Stimulated activated naive CD4-positive, alpha-beta T cell treated with Interleukin-2 at 50 U/mL for 16 hours (primary cell): ENCODE data around the gene HAL.

ENCODE experiments used
- DNase-seq: peaks from one replicate; lab custom pipeline; 2025; lab: John Stamatoyannopoulos, UW

The HAL gene

GRCh38 chr12:96007729-96008128 is 11.6 kb upstream of the HAL start:
- DNase-seq: no peak

GRCh38 chr12:96006727-96007126 is 10.6 kb upstream of the HAL start:
- no peak for DNase-seq

- no peak for DNase-seq
These were observed 4.7 kb upstream of the HAL start for GRCh38 chr12:96000858-96001257.

DNA sequence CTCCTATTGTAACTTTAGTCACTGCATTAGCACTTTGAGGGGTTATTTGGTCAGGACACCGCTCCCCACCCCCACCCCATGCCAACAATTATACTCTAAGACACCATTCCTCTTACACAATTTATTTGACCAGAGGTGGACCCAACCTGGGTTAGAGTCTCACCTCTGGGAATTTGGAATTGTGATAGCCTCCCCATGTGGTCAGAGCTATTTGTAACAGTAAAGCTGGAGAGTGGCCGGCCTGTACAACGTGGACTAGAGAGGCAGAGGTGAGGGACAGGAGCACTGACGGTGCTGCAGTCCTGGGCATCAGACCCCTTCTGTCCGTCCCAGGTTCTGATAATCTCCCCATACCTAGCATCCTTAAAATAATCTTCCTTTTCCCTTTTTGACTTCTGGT is 3.3 kb upstream of the HAL start:
- no peak for DNase-seq

DNA sequence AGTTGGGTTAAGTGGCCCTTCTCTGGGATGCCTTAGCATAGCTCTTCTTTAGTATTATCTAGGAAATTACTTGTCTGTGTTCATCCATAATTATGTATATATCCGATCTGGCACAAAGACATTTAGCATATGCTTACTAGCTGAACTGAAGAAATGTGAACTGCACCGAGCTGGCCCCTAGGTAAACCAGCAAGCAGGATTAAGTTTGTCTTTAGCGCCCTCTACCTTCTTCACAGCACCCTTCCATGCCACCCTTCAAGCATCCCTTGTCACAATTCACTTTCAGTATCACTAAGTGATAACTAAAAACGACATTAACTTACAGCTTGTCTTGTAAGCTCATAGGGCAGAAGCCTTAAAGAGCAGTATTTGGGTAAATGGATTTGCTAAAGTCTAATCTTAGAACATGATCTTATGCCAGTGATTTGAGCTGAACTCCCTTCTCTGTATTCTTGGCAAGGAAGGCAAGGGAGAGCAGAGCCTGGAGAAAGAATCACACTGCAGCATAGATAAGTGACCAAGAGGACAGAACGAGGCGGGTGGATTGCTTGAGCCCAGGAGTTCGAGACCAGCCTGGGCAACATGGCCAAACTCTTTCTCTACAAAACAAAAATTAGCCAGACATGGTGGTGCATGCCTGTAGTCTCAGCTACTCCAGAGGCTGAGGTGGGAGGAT is 2.6 kb upstream of the HAL start:
- DNase-seq: peak; percentile 4

GRCh38 chr12:95997911-95998510 is 1.9 kb upstream of the HAL start:
- DNase-seq: no peak

DNA sequence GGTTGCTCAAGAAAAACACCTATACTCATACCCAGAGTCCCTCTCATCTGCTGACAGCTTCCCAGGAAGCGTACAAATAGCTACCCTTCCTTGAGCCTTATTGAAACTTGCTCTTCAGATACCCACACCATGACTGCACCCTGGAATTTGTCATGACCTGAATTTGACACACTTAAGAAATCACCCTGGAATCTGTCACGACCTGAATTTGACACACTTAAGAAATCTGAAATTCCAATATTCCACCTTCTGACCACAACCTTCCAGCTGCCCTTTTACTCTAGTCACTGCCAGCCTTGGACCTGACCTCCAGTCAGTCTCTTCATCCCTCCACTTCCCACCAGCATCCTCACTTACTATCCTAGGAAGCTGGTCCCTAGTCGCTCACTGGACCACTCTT is 1.1 kb upstream of the HAL start:
- no peak for DNase-seq

DNA sequence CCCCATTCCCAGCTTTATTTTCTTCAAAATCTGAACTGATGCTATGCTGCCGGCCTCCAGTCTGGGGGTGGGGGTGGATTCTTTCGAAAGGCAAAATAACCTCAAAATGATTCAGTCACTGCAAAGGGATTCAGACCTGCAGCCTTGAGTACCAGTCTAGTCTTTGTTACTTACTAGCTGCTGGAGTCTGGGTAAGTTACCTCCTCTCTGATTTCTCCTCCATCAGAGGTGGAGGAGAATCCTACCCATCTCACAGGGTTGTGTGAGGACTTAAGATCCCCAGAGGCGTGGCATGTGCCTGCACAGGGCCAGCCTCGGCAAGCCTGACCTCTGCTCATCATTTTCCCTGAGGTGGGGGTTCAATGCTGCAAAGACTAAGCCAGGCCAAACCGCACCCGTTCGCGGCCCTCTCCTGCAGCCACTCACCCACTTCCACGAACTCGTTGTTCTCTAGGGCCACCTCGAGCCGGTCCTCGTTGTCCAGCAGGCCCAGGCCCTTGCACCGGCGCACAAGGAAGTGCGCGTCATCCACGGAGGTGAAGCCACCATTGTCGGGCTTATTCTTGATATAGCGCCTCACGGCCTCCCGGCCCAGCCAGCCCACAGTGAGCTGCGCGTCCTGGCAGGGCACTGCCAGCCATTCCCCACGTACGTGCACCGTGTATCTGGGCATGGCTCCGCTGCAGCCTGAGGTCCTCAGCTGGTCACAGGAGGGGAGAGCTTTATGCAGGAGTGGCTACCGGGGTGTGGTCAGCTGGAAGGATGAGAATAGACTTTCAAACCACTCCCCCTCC is 709 bp downstream of the HAL start:
- DNase-seq: no peak

- DNase-seq: no peak
These were observed 1.7 kb downstream of the HAL start for GRCh38 chr12:95994476-95994875.

GRCh38 chr12:95993907-95994306 is 2.2 kb downstream of the HAL start:
- DNase-seq: no peak

GRCh38 chr12:95990136-95990535 is 6.0 kb downstream of the HAL start:
- no peak for DNase-seq

DNA sequence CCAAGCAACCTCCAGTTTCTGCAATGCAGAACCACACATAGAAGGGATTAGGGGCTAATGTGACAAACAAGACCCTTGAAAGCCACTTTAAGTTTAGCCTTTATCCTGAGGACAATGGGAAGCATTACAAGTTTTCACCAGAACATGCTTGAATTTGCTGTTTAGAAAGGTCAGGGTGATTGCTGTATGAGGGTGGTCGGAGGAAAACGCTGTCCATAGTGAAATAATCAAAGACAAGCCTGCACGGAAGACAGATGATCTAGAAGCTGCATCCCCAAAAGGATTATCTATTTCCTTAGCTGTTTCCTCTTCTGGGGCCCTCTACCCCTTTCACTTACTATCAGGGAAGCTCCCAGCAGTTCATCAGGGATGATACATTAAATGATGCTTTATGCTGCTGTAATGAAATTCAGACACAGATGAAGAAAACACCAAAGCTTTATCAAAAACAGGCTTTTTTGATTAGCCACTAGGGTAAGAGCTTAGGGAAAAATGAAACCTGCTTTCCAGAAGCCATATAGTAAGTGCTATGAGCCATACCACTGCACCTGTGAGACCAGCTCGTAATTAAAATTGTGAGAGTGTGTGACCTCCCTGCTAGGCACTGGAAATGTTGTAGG is 6.5 kb downstream of the HAL start:
- DNase-seq: no peak

DNA sequence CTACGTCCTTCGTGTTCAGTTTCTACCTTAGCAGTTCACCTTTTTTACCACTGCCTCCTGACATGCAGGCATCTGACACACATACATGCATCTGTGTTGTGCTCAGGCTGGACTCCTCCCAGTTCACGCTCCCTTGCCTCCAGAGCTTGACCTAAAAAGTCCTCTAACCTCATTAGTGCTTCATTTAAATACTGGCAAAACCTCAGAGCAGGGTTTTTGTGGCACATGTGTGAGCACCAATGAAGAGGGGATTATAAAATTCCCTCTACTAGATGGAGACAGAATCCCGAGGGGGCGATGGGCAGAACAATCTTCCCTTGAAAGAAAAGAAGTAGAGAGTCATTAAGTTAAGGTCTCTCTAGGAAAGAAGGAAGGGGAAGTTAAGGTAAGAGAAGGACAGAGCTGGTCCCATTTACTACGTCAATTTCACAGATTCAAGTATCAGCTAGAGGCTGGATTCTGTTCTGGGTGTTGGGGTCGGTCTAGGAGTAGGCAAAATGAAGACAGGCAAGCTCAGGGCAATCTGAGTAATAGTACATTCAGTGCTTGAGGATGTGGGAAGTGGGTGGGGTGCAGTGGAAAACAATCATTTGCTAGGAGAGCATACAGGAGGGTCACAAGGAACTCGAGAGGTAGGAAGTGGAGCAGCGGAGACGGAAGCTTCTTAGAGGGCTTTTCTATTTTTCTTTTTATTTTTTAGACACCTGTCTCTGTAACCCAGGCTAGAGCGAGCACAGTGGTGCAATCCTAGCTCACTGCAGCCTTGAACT is 7.5 kb downstream of the HAL start:
- no peak for DNase-seq

- no peak for DNase-seq
These were observed 9.2 kb downstream of the HAL start for GRCh38 chr12:95986635-95987570.

GRCh38 chr12:95984682-95985081 is 11.5 kb downstream of the HAL start:
- no peak for DNase-seq

DNA sequence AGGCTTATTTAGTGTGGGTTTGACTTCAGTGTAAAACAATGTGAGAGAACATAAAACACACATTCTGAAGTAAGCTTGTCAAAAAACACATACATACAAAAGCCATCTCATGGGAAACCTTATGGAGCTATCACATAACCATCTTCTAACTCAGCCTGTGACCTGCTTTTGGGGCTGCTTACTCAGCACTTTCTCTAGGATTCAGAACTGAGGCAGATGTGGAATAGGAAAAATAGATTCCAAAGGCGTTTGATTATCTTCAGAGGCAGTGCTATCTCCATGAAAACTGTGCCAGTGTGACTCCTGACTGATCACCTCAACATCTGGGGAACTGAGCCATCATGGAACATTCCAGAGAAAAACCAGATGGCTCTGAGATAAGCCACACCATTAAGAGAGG is 13.5 kb downstream of the HAL start:
- DNase-seq: no peak

- DNase-seq: no peak
These were observed 15.7 kb downstream of the HAL start for GRCh38 chr12:95980437-95980836.

DNA sequence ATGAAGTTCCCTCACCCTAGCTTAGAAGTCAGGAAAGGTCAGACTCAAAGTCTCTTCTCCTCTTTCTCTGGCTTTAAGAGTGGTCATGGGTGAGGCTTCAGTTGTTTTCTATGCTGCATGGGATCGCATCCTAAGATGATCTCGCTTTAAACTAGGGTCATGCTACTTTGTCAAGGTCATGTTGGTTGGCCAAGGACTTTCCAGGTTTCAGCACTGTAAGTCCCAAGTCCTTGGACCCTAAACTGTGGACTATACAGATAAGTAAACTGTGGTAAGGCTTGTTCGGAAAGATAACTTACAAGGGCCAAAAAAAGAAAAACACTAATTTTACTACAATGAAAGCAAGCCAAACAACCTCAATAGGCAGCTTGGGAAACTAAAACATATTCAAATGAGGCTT is 17.4 kb downstream of the HAL start:
- DNase-seq: no peak

DNA sequence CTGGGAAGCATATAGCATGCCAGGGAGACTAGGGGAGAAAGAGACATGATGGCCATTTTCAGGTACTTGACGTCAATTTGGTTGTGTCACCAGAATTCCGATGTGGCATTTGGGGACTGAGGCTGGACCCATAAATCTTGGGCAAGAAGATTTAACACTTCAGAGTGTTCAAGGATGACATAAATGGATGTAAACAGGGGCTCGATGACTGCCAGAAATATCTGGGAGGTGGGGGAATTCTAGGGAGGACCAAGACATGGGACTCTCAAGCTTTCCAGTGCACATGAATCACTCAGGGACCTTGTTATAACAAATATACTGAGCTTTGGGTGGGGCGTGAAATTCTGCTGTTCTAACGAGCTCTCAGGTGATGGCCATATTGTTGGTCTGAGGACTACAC is 17.8 kb downstream of the HAL start:
- no peak for DNase-seq

GRCh38 chr12:95977764-95978305 is 18.3 kb downstream of the HAL start:
- DNase-seq: no peak

GRCh38 chr12:95976416-95976832 is 19.7 kb downstream of the HAL start:
- DNase-seq: no peak
